Upper lobe of left lung (tissue), 4 donors: Measurements from ENCODE around the gene ITPK1.

Experiments
- CTCF ChIP-seq, 6 experiments: fragments of 450-650 bp in 4 of 6; fragments of 200-600 bp in 2 of 6; sonication (generic) in 2 of 6; IDR thresholded peaks; one replicate each; pipeline ENCODE4 v1.5.1; 2016 to 2019; ENCODE audit warnings: antibody characterized with exemption in 6 of 6
- POLR2AphosphoS5 ChIP-seq, 2 donors: sonication (generic); formaldehyde crosslinking; IDR thresholded peaks; one replicate each; pipeline ENCODE4 v1.5.1; 2017; ENCODE audit warnings: antibody characterized with exemption in 2 of 2

- no peak for TF ChIP-seq CTCF (IDR thresholded peaks at IDR 0.05)
- no peak for TF ChIP-seq POLR2AphosphoS5 (IDR thresholded peaks at IDR 0.05)
Observed at GRCh38 chr14:93040982-93041381, 74.7 kb downstream of the ITPK1 start.
